GM13976 (cell line): Measurements from ENCODE around the gene NPAS3.

Experiments
- DNase-seq: peaks from one replicate; pipeline ENCODE4 v3.0.0; 2012; ENCODE audit warnings: low spot score
- in situ Hi-C: fragments of 300-500 bp; cut with MboI; formaldehyde crosslinking; loops from one replicate; pipeline ENCODE4 v1.12.0; 2022; ENCODE audit warnings: low sequenced_read_pairs, mixed read lengths, inconsistent platforms; ENCODE audit not compliant: unreplicated experiment
- TF ChIP-seq, protein P1 (sequence below): IDR thresholded peaks from 2 replicates; pipeline ENCODE4 v1.5.1; 2012; ENCODE audit warnings: borderline replicate concordance, mild to moderate bottlenecking; ENCODE audit not compliant: insufficient read depth; ENCODE audit errors: extremely low read depth, missing control alignments, control extremely low read depth

NPAS3 gene

DNA sequence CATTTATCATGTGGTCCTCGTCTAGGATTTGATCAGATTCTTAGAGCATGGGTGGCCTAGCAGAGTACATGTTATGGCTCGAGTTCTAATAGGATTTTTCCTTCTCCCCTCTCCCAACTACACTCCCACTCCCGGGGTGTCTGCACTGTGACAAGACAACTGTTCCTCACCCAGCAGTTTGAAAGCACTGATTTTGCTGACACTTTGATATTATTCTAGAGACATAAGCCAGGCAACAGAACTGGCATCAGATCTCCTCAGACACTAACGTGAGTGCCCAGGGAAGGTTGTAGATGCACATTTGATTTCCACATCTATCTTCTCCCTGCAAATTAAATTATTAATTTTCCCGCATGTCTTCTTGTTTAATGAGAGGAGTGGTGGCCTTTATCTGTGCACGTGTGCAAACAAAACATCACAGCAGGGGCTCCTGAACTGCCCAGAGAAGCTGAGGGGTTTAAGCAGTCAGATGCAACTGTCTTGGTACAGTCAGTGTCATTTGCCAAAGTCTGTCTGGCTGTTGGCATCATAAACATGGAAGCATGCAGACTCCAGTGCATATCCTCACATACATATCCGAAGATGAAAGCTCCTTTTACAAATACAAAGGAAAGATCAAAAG lies 491.8 kb downstream of the NPAS3 start:
- TF ChIP-seq, protein P1, sequence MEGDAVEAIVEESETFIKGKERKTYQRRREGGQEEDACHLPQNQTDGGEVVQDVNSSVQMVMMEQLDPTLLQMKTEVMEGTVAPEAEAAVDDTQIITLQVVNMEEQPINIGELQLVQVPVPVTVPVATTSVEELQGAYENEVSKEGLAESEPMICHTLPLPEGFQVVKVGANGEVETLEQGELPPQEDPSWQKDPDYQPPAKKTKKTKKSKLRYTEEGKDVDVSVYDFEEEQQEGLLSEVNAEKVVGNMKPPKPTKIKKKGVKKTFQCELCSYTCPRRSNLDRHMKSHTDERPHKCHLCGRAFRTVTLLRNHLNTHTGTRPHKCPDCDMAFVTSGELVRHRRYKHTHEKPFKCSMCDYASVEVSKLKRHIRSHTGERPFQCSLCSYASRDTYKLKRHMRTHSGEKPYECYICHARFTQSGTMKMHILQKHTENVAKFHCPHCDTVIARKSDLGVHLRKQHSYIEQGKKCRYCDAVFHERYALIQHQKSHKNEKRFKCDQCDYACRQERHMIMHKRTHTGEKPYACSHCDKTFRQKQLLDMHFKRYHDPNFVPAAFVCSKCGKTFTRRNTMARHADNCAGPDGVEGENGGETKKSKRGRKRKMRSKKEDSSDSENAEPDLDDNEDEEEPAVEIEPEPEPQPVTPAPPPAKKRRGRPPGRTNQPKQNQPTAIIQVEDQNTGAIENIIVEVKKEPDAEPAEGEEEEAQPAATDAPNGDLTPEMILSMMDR, result no peak
- DNase-seq, result no peak
- in situ Hi-C loops, result no loop called here

DNA sequence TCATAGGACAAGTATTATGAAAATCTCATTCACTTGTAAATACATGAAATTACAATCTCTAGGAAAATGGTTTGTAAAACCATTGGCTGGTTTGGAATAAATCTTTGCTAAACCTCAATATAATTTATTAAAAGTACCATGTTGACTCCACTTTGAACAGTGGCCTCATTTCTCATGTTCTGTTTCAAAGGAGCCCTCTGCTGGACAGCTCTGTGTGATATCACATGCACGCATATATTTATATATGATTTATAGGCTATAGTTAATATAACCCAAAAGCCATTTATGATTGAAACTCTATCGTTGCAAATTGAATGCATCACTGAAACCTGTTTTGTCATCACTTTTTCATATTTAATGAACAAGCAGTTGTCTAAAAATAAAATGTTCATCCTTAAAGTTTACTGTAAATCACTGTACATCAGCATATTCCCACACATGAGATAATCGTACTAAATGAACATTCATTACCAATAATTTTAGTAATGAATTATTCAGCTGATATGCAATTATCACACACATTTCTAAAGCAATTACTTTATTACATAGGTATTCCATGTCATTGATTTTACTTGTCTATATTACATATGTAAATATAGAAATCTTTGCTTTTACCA lies 493.8 kb downstream of the NPAS3 start:
- no peak for DNase-seq
- TF ChIP-seq, protein P1, result no peak
- in situ Hi-C loops, result no loop called here

DNA sequence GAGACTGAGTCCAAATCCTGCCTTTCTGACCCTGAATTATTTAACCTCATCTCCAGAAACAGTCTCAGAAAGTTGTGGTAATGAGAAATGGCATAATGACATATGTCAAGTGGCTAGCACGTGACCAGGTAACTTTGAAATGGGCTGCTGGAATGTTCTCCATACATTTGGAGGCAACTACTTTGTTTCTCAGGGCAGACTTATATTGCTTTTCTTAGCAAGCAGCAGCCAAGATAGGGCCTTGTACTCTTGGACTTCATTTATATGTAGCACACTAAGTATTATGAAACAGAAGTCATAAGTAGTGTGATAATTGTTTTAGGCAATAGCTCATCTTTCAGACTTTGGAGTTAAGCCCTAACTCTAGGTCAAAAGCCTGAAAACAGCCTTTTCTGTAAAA lies 494.7 kb downstream of the NPAS3 start:
- TF ChIP-seq, protein P1, result no peak
- DNase-seq, result no peak
- in situ Hi-C loops, result no loop called here

DNA sequence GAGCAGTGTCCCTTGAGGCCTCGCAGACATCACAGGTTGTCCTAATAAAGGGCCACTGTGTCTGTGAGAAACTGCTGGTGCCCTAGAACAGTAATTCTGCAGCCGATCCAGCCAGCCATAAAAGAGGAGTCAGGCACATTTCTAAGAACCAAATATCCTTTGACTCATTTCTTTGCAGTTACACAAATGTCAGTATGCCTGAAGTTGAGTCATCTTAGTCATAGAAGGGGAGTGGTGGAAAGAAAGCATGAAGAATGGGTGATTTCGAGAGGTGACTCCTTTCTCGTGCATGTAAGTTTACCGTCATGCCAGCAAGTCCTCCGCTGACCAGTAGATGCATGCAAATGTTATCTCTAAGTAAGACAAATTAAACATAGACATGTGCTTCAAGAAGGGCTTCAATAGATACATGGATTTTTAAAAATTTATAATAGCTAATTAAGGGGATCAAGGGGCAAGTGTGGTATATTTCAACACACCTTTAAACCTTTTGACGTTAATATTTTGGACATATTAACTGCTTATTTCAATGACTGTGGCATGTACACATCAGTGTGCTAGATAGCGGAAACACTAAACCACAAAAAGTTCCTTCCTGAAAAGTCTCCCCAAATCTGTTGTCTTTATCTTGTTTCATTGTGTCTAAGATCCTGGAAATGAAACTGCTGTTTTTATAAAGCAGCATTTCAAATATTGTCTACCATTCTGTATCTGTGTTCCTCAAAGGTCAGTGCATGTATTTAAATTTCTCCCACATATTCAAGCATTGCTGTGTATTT lies 497.4 kb downstream of the NPAS3 start:
- no peak for DNase-seq
- TF ChIP-seq, protein P1, result no peak
- in situ Hi-C loops, result no loop called here

DNA sequence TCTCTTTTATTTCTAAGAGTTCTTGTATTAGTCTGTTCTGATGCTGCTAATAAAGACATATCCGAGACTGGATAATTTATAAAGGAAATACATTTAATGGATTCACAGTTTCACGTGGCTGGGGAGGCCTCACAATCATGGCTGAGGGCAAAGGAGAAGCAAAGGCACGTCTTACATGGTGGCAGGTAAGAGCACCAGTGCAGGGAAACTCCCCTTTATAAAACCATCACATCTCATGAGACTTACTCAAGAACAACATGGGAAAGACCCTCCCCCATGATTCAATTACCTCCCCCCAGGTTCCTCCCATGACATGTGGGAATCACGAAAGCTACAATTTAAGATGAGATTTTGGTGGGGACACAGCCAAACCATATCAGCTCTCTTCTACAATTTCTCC lies 503.0 kb downstream of the NPAS3 start:
- in situ Hi-C loops, result no loop called here
- TF ChIP-seq, protein P1, result no peak
- DNase-seq, result no peak

DNA sequence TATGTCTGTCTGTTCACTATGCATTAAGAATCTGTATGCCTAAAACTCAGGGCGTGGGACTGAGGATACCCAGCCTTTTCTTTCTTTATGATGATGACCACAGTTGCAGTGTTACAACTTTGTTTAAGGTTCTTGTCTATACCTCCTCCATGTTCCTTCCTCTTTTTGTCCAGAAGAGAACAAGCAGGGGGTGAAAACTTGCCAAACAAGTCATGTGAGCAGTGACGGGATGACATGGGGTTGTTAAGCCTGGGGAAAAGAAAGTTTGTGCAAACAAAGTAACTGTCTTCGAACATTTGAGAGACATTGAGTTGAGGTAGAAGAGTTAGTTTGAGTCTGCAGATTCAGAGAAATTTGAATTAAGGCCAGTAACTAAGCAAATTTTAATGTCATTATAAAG lies 505.5 kb downstream of the NPAS3 start:
- in situ Hi-C loops, result no loop called here
- TF ChIP-seq, protein P1, result no peak
- no peak for DNase-seq
